ENCODE data around the gene CGREF1. TPM values are rescaled to one million over a fixed set of nuclear protein-coding genes. Genes with fewer than 3 reads are reported as not detected.
"Not testable (repeated sequence)": the region's sequence is repeated elsewhere in the genome, so short reads cannot be mapped to it uniquely, and the experiment has no call there.

Gene CGREF1
- total RNA-seq, 1 experiment from 2014 or later = 18.7 TPM

DNA sequence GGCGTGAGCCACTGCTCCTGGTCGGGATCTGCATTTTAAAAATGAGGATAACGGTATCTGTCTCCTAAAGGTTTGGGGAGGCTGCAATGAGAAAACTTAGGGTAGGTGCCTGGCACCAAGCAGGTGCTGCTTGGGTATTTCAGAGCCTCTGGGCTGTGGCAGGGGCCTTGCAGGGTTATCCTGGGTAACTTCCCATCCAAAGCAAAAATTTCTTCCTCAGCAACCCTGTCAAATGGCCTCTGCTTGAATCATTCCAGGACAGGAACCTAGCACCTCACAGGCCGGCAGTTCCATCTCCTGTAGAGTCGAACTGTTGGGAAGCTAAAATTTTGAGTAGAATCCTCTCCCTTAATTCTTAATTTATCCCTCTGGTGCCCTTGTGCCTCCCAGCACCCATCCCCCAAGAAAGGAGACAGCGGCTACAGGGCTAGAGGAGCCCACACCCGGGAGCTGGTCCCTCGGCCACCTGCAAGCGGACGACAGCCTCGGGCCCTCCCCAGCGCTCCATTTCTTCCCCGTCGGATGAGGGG lies 868 bp downstream of the CGREF1 start:
- H3K36me3 ChIP-seq (ENCODE audit: low read depth, low read length) = no peaks in the 10 kb centered on the region
- H3K9ac ChIP-seq (ENCODE audit: low read length) = peak overlapping the region; percentile 64
- peak; percentile 42 for ATAC-seq
- no peaks in the 10 kb centered on the region for H3K27me3 ChIP-seq (ENCODE audit: low read length)
- no peak overlapping the region for H3K27ac ChIP-seq (ENCODE audit: low read length)
- peak overlapping the region; percentile 70 for H2AFZ ChIP-seq (ENCODE audit: low read length)
- ChIA-PET POLR2A (ENCODE audit: unreplicated experiment) (no interaction called here), CTCF (no interaction called here)
- H3F3A ChIP-seq (ENCODE audit: low read length, unreplicated experiment) = no peaks in the 10 kb centered on the region
- H3K4me2 ChIP-seq (ENCODE audit: low read length) = peak overlapping the region; percentile 99
- TSS peak; percentile 46 for BruUV-seq (replicated peaks)
- TF ChIP-seq EZH2phosphoT487 (IDR thresholded peaks at IDR 0.05; ENCODE audit: borderline replicate concordance, low read length) = no peak
- TF ChIP-seq, protein P1, sequence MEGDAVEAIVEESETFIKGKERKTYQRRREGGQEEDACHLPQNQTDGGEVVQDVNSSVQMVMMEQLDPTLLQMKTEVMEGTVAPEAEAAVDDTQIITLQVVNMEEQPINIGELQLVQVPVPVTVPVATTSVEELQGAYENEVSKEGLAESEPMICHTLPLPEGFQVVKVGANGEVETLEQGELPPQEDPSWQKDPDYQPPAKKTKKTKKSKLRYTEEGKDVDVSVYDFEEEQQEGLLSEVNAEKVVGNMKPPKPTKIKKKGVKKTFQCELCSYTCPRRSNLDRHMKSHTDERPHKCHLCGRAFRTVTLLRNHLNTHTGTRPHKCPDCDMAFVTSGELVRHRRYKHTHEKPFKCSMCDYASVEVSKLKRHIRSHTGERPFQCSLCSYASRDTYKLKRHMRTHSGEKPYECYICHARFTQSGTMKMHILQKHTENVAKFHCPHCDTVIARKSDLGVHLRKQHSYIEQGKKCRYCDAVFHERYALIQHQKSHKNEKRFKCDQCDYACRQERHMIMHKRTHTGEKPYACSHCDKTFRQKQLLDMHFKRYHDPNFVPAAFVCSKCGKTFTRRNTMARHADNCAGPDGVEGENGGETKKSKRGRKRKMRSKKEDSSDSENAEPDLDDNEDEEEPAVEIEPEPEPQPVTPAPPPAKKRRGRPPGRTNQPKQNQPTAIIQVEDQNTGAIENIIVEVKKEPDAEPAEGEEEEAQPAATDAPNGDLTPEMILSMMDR (conservative IDR thresholded peaks at IDR 0.05; ENCODE audit: low read depth, low read length) = no peak
- no peak for TF ChIP-seq EZH2 (IDR thresholded peaks at IDR 0.05; ENCODE audit: low read length, unreplicated experiment)
- no peak for DNase-seq
- H3K4me1 ChIP-seq (ENCODE audit: insufficient read depth, low read length) = no peaks in the 10 kb centered on the region
- no peaks in the 10 kb centered on the region for H3K9me2 ChIP-seq (replicated peaks; ENCODE audit: low read length)
- no peaks in the 10 kb centered on the region for H3K79me2 ChIP-seq (ENCODE audit: low read length)
- H4K20me1 ChIP-seq (ENCODE audit: low read length) = no peaks in the 10 kb centered on the region
- peak overlapping the region; percentile 76 for H3K4me3 ChIP-seq (ENCODE audit: low read length)
- intact Hi-C loops (cut with micrococcal nuclease) = no loop called here
- no peaks in the 10 kb centered on the region for H3K9me3 ChIP-seq (ENCODE audit: low read length)

DNA sequence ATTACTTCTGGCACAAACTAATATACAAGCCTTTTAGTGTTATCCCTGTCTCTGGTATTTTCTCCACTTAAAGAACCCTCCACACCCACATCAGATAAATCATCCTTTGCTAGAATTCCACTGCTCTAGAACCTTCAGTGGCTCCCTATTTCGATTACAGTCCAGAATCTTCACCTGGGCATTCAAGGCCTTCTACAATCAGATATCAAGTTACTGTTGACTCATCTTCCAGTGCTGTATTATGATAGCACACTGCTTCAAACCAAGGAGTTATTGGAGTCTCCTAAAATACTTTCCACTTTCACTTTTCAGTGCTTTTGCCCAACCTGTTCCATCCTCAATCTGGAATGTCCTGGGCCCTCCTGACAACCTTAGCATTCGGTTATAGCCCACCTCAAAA lies 3.4 kb downstream of the CGREF1 start:
- TF ChIP-seq EZH2 (IDR thresholded peaks at IDR 0.05; ENCODE audit: low read length, unreplicated experiment) = no peak
- TF ChIP-seq EZH2phosphoT487 (IDR thresholded peaks at IDR 0.05; ENCODE audit: borderline replicate concordance, low read length) = no peak
- TF ChIP-seq, protein P1 (conservative IDR thresholded peaks at IDR 0.05; ENCODE audit: low read depth, low read length) = no peak
- no peak overlapping the region for H3K27ac ChIP-seq (ENCODE audit: low read length)
- ChIA-PET CTCF (no interaction called here), POLR2A (ENCODE audit: unreplicated experiment) (interaction anchor here (0.6 kb wide), 1 partner anchor 132 kb away, joined by 3 read pairs; no protein-coding TSS in a partner anchor)
- no peaks in the 10 kb centered on the region for H3K36me3 ChIP-seq (ENCODE audit: low read depth, low read length)
- no peak overlapping the region for H3K9ac ChIP-seq (ENCODE audit: low read length)
- H4K20me1 ChIP-seq (ENCODE audit: low read length) = no peaks in the 10 kb centered on the region
- no peak overlapping the region for H3K4me2 ChIP-seq (ENCODE audit: low read length)
- DNase-seq (peak; percentile 26), ATAC-seq (no peak)
- no peaks in the 10 kb centered on the region for H3K79me2 ChIP-seq (ENCODE audit: low read length)
- H3K9me3 ChIP-seq (ENCODE audit: low read length) = no peaks in the 10 kb centered on the region
- no peaks in the 10 kb centered on the region for H3F3A ChIP-seq (ENCODE audit: low read length, unreplicated experiment)
- no peaks in the 10 kb centered on the region for H3K4me1 ChIP-seq (ENCODE audit: insufficient read depth, low read length)
- H2AFZ ChIP-seq (ENCODE audit: low read length) = no peak overlapping the region
- intact Hi-C loops (cut with micrococcal nuclease) = no loop called here
- H3K27me3 ChIP-seq (ENCODE audit: low read length) = no peaks in the 10 kb centered on the region
- H3K4me3 ChIP-seq (ENCODE audit: low read length) = no peak overlapping the region
- no TSS peak for BruUV-seq (replicated peaks)
- no peaks in the 10 kb centered on the region for H3K9me2 ChIP-seq (replicated peaks; ENCODE audit: low read length)

DNA sequence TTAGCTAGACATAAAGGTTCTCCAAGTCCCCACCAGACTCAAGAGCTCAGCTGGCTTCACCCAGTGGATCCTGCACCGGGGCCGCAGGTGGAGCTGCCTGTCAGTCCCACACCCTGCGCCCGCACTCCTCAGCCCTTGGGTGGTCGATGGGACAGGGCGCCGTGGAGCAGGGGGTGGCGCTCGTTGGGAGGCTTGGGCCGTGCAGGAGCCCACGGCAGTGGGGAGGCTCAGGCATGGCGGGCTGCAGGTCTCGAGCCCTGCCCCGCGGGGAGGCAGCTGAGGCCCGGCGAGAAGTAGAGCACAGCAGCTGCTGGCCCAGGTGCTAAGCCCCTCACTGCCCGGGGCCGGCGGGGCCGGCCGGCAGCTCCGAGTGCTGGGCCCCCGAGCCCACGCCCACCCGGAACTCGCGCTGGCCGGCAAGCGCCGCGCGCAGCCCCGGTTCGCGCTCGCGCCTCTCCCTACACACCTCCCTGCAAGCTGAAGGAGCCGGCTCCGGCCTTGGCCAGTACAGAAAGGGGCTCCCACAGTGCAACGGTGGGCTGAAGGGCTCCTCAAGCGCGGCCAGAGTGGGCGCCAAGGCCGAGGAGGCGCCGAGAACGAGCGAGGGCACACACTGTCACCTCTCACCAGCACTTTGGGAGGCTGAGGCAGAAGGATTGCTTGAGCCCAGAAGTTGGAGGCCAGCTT lies 7.4 kb downstream of the CGREF1 start:
- BruUV-seq (replicated peaks); H3K4me2 ChIP-seq (ENCODE audit: low read length); H3K36me3 ChIP-seq (ENCODE audit: low read depth, low read length); H3F3A ChIP-seq (ENCODE audit: low read length, unreplicated experiment); H3K9me3 ChIP-seq (ENCODE audit: low read length); H3K4me3 ChIP-seq (ENCODE audit: low read length); DNase-seq; H3K9me2 ChIP-seq (replicated peaks; ENCODE audit: low read length); H3K79me2 ChIP-seq (ENCODE audit: low read length); H3K9ac ChIP-seq (ENCODE audit: low read length); ATAC-seq; H3K27me3 ChIP-seq (ENCODE audit: low read length); H3K4me1 ChIP-seq (ENCODE audit: insufficient read depth, low read length); H3K27ac ChIP-seq (ENCODE audit: low read length); H2AFZ ChIP-seq (ENCODE audit: low read length); CTCF ChIA-PET; intact Hi-C loops (cut with micrococcal nuclease); H4K20me1 ChIP-seq (ENCODE audit: low read length); POLR2A ChIA-PET (ENCODE audit: unreplicated experiment): not testable (repeated sequence)

DNA sequence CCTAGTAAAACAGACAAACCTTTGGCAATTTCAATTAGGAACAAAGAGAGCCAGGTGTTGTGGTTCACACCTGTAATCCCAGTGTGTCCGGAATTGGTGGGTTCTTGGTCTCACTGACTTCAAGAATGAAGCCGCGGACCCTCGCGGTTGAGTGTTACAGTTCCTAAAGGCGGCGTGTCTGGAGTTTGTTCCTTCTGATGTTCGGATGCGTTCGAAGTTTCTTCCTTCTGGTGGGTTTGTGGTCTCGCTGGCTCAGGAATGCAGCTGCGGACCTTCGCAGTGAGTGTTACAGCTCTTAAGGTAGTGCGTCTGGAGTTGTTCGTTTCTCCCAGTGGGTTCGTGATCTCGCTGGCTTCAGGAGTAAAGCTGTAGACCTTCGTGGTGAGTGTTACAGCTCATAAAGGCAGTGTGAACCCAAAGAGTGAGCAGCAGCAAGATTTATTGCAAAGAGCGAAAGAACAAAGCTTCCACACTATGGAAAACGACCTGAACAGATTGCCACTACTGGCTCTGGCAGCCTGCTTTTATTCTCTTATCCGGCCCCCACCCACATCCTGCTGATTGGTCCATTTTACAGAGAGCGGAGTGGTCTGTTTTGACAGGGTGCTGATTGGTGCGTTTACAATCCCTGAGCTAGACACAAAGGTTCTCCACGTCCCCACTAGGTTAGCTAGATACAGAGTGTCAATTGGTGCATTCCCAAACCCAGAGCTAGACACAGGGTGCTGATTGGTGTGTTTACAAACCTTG lies 8.2 kb downstream of the CGREF1 start:
- H3K27me3 ChIP-seq (ENCODE audit: low read length); H3K4me1 ChIP-seq (ENCODE audit: insufficient read depth, low read length); H3K9me3 ChIP-seq (ENCODE audit: low read length); ATAC-seq; H3K27ac ChIP-seq (ENCODE audit: low read length); H4K20me1 ChIP-seq (ENCODE audit: low read length); POLR2A ChIA-PET (ENCODE audit: unreplicated experiment); intact Hi-C loops (cut with micrococcal nuclease); H2AFZ ChIP-seq (ENCODE audit: low read length); BruUV-seq (replicated peaks); H3F3A ChIP-seq (ENCODE audit: low read length, unreplicated experiment); H3K9ac ChIP-seq (ENCODE audit: low read length); DNase-seq; H3K4me2 ChIP-seq (ENCODE audit: low read length); H3K36me3 ChIP-seq (ENCODE audit: low read depth, low read length); H3K79me2 ChIP-seq (ENCODE audit: low read length); H3K4me3 ChIP-seq (ENCODE audit: low read length); H3K9me2 ChIP-seq (replicated peaks; ENCODE audit: low read length); CTCF ChIA-PET: not testable (repeated sequence)

Measured in PC-3 (cell line).